Measurements from ENCODE around the gene SPRTN. TPM values are rescaled to one million over a fixed set of nuclear protein-coding genes. Genes with fewer than 3 reads are reported as not detected.

The SPRTN gene
- total and polyA plus RNA-seq, 2 donors (not counting 3 experiments of a cell fraction or from before 2014, with no cell fraction given), result 15.4 to 16.1 TPM

DNA sequence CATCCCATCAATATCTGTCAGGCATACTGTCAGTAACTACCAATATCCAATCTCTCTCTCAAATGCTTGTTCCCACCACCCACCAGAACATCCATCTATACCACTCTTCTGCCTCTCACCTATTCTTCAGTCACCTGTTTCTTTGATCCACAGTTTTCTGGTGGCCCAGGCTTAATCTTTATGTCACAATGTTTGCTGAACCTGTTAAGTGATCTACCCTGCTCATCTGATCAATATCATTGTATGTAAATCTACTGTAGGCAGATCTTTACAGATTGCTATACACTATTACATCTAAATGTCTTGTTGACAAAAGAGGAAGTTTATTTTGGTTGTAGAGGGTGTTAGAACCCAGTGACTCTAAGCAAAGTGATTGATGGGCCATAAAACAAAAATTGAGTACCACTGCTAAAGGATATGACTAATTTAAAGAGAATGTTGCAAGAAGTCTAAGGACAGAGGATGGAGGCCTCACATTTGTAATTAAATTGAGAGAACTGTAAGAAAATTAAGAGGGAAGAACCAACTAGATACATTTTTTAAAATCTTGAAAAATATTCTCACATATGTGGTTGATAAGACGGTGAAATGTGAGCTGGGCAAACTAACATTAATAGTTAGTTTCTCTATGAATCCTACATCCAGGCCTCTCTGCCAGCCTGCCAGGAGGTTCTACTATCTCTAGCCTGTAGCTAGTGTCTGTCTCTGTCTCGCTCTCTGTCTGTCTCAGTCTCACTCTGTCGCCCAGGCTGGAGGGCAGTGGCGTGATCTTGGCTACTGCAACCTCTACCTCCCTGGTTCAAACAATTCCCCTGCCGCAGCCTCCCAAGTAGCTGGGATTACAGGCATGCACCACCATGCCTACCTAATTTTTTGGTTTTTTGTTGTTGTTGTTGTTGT lies 49.9 kb downstream of the SPRTN start:
- DNase-seq (ENCODE audit: low read depth, low spot score), result peak; percentile 88
- no peaks in the 10 kb centered on the region for H3K36me3 ChIP-seq (ENCODE audit: control insufficient read depth in 2 of 2, extremely low read depth in 1 of 2, insufficient read depth in 2 of 2, low read length in 2 of 2)
- FAIRE-seq, result peak; percentile 74
- dilution Hi-C loops (cut with MboI; ENCODE audit: extremely low pct_ligation_motif_present, low sequenced_read_pairs), result no loop called here
- BruUV-seq (replicated peaks), result TSS peak; percentile 59
- ChIA-PET POLR2A (interaction anchor here (1.1 kb wide), 1 partner anchor 13 kb away, joined by 4 read pairs; no protein-coding TSS in a partner anchor), CTCF (interaction anchor here (1.2 to 1.6 kb wide), 2 partner anchors 12 to 26 kb away, joined by 3 read pairs; no protein-coding TSS in a partner anchor)
- H4K20me1 ChIP-seq (replicated peaks; ENCODE audit: control insufficient read depth, extremely low read depth, insufficient read depth, low read length), result no peaks in the 10 kb centered on the region
- no peaks in the 10 kb centered on the region for H3K9me3 ChIP-seq (replicated peaks; ENCODE audit: control insufficient read depth, insufficient read depth, low read length)
- H3K79me2 ChIP-seq (ENCODE audit: control insufficient read depth, insufficient read depth, low read length), result peaks cover 62% of the 10 kb centered on the region
- H3K4me1 ChIP-seq (ENCODE audit: control insufficient read depth, extremely low read depth, insufficient read depth, low read length), result peaks cover 39% of the 10 kb centered on the region
- no peaks in the 10 kb centered on the region for H3K9me1 ChIP-seq (replicated peaks; ENCODE audit: control insufficient read depth, extremely low read depth, insufficient read depth, low read length)
- H3K4me2 ChIP-seq (ENCODE audit: insufficient read depth, low read length), result peak overlapping the region; percentile 66
- H3K27me3 ChIP-seq (ENCODE audit: control insufficient read depth in 2 of 2, insufficient read depth in 2 of 2, low read length in 2 of 2), result no peaks in the 10 kb centered on the region
- no peak overlapping the region for H3K4me3 ChIP-seq (replicated peaks in 1 of 3; ENCODE audit: insufficient read depth in 1 of 3, low read depth in 1 of 3, low read length in 3 of 3)
- peak overlapping the region; percentile 98 for H3K27ac ChIP-seq (ENCODE audit: insufficient read depth, low read depth, low read length)
- intact Hi-C loops (cut with micrococcal nuclease), result loop anchor here (1.0 kb wide), 2 partner anchors 7 to 34 kb away; partner anchors contain the start of gene EGLN1
- H3K9ac ChIP-seq (replicated peaks; ENCODE audit: extremely low read depth, insufficient read depth, low read length), result peak overlapping the region; percentile 41
- TF ChIP-seq POLR2A (IDR thresholded peaks at IDR 0.05; ENCODE audit: low read depth, low read length), result peak; percentile 51
- TF ChIP-seq, protein P1, sequence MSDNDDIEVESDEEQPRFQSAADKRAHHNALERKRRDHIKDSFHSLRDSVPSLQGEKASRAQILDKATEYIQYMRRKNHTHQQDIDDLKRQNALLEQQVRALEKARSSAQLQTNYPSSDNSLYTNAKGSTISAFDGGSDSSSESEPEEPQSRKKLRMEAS (IDR thresholded peaks at IDR 0.05; ENCODE audit: insufficient read depth, insufficient read length), result no peak
- TF ChIP-seq FOS (IDR thresholded peaks at IDR 0.05; ENCODE audit: borderline replicate concordance, insufficient read depth, low read length), result peak; percentile 69
- peak; percentile 57 for TF ChIP-seq GATA2 (IDR thresholded peaks at IDR 0.05; ENCODE audit: insufficient read depth, insufficient read length, low read depth, low read length)
- peak; percentile 92 for TF ChIP-seq JUN (IDR thresholded peaks at IDR 0.05; ENCODE audit: borderline replicate concordance, insufficient read depth, insufficient read length, low read depth)
- TF ChIP-seq, protein P2, sequence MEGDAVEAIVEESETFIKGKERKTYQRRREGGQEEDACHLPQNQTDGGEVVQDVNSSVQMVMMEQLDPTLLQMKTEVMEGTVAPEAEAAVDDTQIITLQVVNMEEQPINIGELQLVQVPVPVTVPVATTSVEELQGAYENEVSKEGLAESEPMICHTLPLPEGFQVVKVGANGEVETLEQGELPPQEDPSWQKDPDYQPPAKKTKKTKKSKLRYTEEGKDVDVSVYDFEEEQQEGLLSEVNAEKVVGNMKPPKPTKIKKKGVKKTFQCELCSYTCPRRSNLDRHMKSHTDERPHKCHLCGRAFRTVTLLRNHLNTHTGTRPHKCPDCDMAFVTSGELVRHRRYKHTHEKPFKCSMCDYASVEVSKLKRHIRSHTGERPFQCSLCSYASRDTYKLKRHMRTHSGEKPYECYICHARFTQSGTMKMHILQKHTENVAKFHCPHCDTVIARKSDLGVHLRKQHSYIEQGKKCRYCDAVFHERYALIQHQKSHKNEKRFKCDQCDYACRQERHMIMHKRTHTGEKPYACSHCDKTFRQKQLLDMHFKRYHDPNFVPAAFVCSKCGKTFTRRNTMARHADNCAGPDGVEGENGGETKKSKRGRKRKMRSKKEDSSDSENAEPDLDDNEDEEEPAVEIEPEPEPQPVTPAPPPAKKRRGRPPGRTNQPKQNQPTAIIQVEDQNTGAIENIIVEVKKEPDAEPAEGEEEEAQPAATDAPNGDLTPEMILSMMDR (IDR thresholded peaks at IDR 0.05; ENCODE audit: extremely low read depth in 1 of 2, insufficient read depth in 1 of 2, low read depth in 1 of 2, low read length in 2 of 2), result no peak
- TF ChIP-seq EZH2 (IDR thresholded peaks at IDR 0.05; ENCODE audit: borderline replicate concordance, low read depth, low read length, severe bottlenecking), result no peak
- peak; percentile 44 for TF ChIP-seq POLR2AphosphoS5 (IDR thresholded peaks at IDR 0.05; ENCODE audit: insufficient read depth, low read depth, low read length)
- no peak overlapping the region for H2AFZ ChIP-seq (ENCODE audit: low read depth, low read length)
